ENCODE results near the gene KCNAB2.
"Not testable (repeated sequence)": the region's sequence is repeated elsewhere in the genome, so short reads cannot be mapped to it uniquely, and the experiment has no call there.

Gene KCNAB2

DNA sequence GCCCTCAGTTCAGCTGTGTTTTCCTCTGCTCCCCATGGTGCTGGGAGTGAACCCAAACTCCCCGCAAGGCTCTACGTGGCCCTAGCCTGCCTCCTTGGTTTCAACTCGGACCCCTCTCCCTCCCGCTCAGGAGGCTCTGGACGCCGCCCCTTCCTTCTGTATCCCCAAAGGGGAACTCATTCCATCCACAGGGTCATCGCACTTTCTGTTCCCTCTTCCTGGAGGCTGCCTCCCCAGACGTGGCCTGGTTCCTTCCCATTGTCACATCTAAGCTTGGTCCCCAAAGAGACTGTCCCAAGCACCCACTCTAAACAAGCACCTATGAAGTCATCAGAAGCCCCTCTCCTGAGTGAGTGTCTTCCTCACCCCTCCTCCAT, 10.9 kb downstream of the KCNAB2 start:
- Histone ChIP-seq H3K27me3 (ENCODE audit: control insufficient read depth, insufficient read depth, low read length) (no peaks in the 10 kb centered on the region), H3K36me3 (ENCODE audit: control insufficient read depth, insufficient read depth, low read length) (no peaks in the 10 kb centered on the region), H3K9ac (no peak overlapping the region), H3K27ac (no peak overlapping the region), H2AFZ (no peak overlapping the region), H3K9me3 (ENCODE audit: control insufficient read depth, low read length) (no peaks in the 10 kb centered on the region), H3K4me2 (ENCODE audit: low read length) (no peak overlapping the region), H3K4me3 (ENCODE audit: low read depth, low read length) (no peak overlapping the region), H3K4me1 (no peaks in the 10 kb centered on the region), H3K79me2 (no peaks in the 10 kb centered on the region)
- TF ChIP-seq, protein P1, sequence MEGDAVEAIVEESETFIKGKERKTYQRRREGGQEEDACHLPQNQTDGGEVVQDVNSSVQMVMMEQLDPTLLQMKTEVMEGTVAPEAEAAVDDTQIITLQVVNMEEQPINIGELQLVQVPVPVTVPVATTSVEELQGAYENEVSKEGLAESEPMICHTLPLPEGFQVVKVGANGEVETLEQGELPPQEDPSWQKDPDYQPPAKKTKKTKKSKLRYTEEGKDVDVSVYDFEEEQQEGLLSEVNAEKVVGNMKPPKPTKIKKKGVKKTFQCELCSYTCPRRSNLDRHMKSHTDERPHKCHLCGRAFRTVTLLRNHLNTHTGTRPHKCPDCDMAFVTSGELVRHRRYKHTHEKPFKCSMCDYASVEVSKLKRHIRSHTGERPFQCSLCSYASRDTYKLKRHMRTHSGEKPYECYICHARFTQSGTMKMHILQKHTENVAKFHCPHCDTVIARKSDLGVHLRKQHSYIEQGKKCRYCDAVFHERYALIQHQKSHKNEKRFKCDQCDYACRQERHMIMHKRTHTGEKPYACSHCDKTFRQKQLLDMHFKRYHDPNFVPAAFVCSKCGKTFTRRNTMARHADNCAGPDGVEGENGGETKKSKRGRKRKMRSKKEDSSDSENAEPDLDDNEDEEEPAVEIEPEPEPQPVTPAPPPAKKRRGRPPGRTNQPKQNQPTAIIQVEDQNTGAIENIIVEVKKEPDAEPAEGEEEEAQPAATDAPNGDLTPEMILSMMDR (IDR thresholded peaks at IDR 0.05), result no peak

DNA sequence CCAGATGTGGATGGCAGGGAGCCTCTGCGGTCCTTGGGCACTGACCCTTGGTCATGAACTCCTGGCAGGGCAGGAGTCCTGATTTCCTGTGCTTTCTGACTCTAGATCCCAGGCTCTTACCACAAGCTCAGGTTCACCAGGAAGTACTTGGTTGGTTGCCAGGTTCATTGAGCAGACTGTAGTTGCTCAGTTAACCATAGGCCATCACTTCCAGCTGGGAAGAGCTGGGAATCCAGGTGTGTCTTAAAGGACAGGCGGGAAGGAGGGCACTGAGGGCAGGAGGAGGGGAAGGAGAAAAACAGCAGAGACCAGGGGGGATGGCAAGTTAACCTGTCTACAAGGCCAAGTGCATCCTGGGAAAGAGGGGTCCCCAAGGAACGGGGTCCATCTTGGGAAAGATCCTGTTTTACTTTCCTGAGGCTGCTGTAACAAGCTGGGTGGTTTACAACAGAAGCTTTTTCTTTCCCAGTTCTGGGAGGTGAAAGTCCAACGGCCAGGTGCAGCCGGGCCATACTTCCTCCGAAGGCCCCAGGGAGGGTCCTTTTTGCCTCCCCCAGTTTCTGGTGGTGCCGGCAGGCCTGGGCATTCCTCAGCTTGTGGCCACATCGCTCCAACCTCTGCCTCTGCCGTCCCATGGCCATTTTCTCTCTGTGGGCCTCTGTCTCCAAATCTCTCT, 11.6 kb downstream of the KCNAB2 start:
- Histone ChIP-seq H3K4me3 (ENCODE audit: low read depth, low read length) (no peak overlapping the region), H3K9me3 (ENCODE audit: control insufficient read depth, low read length) (no peaks in the 10 kb centered on the region), H3K4me1 (no peaks in the 10 kb centered on the region), H3K27ac (no peak overlapping the region), H3K4me2 (ENCODE audit: low read length) (no peak overlapping the region), H3K9ac (no peak overlapping the region), H3K27me3 (ENCODE audit: control insufficient read depth, insufficient read depth, low read length) (no peaks in the 10 kb centered on the region), H3K36me3 (ENCODE audit: control insufficient read depth, insufficient read depth, low read length) (no peaks in the 10 kb centered on the region), H3K79me2 (no peaks in the 10 kb centered on the region), H2AFZ (no peak overlapping the region)
- TF ChIP-seq, protein P1 (IDR thresholded peaks at IDR 0.05), result no peak

DNA sequence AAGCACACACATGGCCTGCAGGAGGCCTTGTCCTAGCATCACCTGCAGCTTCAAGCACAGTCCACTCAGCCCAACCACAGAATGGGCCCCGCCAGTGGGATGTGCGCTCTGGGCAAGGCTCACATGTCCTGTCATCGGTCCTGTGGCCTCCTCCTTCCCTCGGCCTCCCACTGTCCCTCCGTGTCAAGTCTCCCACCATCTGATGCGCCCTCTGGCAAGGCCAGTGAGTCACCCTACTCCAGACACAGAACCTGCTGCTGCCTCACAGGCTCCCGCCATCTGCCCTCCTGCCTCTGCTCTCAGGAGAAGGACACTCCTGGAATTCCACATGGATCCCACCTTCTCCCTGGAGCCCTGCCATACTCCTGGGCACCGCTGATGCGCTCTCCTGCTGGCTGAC, 14.2 kb downstream of the KCNAB2 start:
- Histone ChIP-seq H3K4me1 (no peaks in the 10 kb centered on the region), H3K4me3 (ENCODE audit: low read depth, low read length) (no peak overlapping the region), H3K4me2 (ENCODE audit: low read length) (no peak overlapping the region), H3K36me3 (ENCODE audit: control insufficient read depth, insufficient read depth, low read length) (no peaks in the 10 kb centered on the region), H3K79me2 (no peaks in the 10 kb centered on the region), H2AFZ (no peak overlapping the region), H3K27ac (no peak overlapping the region), H3K9ac (no peak overlapping the region), H3K9me3 (ENCODE audit: control insufficient read depth, low read length) (no peaks in the 10 kb centered on the region), H3K27me3 (ENCODE audit: control insufficient read depth, insufficient read depth, low read length) (no peaks in the 10 kb centered on the region)
- TF ChIP-seq, protein P1 (IDR thresholded peaks at IDR 0.05), result no peak

DNA sequence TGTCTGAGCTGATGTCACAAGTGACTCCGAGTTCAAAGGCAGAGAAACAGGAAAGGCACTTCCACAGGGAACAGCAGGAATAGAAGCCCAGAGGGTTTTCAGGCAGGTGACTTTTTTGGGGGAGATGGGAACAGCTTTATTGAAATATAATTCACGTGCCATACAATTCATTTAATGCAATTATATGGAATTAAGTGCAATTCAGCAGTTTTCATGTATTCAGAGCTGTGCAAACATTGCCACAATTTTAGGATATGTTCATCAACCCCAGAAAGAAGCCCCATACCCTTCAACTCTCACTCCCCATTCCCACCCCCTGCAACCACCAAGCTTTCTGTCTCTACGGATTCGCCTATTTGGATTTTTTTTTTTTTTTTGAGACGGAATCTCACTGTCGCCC, 17.0 kb downstream of the KCNAB2 start:
- TF ChIP-seq, protein P1 (IDR thresholded peaks at IDR 0.05), result no peak
- no peak overlapping the region for H3K4me3 ChIP-seq (ENCODE audit: low read depth, low read length)
- no peak overlapping the region for H3K27ac ChIP-seq
- no peak overlapping the region for H3K9ac ChIP-seq
- H3K4me1 ChIP-seq, result no peaks in the 10 kb centered on the region
- no peak overlapping the region for H3K4me2 ChIP-seq (ENCODE audit: low read length)
- H3K36me3 ChIP-seq (ENCODE audit: control insufficient read depth, insufficient read depth, low read length), result no peaks in the 10 kb centered on the region
- H3K9me3 ChIP-seq (ENCODE audit: control insufficient read depth, low read length), result no peaks in the 10 kb centered on the region
- no peak overlapping the region for H2AFZ ChIP-seq
- no peaks in the 10 kb centered on the region for H3K79me2 ChIP-seq
- no peaks in the 10 kb centered on the region for H3K27me3 ChIP-seq (ENCODE audit: control insufficient read depth, insufficient read depth, low read length)

DNA sequence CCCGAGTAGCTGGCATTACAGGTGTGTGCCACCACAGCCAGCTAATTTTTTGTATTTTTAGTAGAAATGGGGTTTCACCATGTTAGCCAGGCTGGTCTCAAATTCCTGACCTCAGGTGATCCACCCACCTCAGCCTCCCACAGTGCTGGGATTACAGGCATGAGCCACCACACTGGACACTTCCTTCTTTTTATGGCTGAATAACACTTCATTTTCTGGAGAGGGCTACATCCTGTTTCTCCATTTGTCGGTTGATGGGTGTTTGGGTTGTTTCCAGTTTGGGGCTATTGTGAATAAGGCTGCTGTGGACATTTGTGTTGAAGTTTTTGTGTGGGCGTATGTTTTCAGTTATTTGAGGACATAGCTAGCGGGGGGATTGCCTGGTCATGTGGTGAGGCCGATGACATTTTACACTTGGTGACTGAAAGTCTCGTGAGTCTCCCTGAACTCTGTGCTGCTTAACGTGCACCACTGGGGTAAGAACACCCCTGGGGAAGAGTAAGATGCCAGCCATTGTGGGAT, 17.9 kb downstream of the KCNAB2 start:
- H3K9ac ChIP-seq, result not testable (repeated sequence)

More for the DNA sequence above, 17.9 kb downstream of the KCNAB2 start:
- not testable (repeated sequence) for H3K9me3 ChIP-seq (ENCODE audit: control insufficient read depth, low read length); H3K4me2 ChIP-seq (ENCODE audit: low read length); H3K4me1 ChIP-seq; H3K27me3 ChIP-seq (ENCODE audit: control insufficient read depth, insufficient read depth, low read length); H2AFZ ChIP-seq; H3K36me3 ChIP-seq (ENCODE audit: control insufficient read depth, insufficient read depth, low read length); H3K27ac ChIP-seq; H3K4me3 ChIP-seq (ENCODE audit: low read depth, low read length); H3K79me2 ChIP-seq

Data from parathyroid adenoma (tissue), 2 donors.